ENCODE measurements around the gene SLC39A12. TPM values are rescaled to one million over a fixed set of nuclear protein-coding genes. Genes with fewer than 3 reads are reported as not detected.

SLC39A12 gene
- polyA plus RNA-seq (2012; rRNA removed), result not detected in 2 replicates
- polyA plus RNA-seq (2012; cell fraction: cytosol; rRNA removed), result not detected in 2 replicates
- polyA plus RNA-seq (2012; cell fraction: nucleus; rRNA removed), result 0.02 TPM in 1 of 2 replicates, not detected in the other

DNA sequence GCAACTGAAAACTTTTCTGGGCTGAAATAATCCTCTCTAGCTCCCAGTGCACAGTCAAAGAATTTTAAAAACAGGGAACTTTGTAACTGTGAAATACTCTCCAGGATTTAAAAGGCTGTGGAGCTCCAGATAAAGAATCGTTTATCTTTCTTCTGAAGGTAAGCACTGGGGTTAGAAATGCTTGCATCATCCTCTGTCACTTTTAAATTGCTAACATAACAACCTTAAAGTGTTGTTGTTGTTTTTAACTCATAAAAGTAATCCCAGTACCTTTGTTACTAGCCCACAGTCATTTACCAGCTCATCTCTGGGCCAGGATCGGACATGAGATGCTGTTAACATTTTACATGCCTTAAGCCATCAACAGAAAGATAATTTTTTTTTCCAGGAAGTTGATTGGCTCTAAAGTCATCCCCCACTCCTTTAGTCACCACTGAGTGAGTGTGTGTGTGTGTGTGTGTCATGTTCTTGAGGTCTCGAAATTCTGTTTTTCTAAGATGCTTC is at the start of gene SLC39A12:
TSS of gene SLC39A12 (plus strand) at position 51 of the 504 bp plus-strand sequence. CDS start 1,359 bp downstream, outside the sequence.
- no peak within 1 kb of the TSS for H3K4me2 ChIP-seq
- H2AFZ ChIP-seq (ENCODE audit: low read depth), result no peak within 1 kb of the TSS
- no peaks in the 10 kb centered on the region for H4K20me1 ChIP-seq (ENCODE audit: insufficient read depth)
- no peaks in the 10 kb centered on the region for H3K27me3 ChIP-seq (ENCODE audit: insufficient read depth)
- no peaks in the 10 kb centered on the region for H3K9me2 ChIP-seq
- H3K9me3 ChIP-seq, result no peaks in the 10 kb centered on the region
- H3K27ac ChIP-seq (ENCODE audit: low read depth in 2 of 2, low read length in 1 of 2), result no peak within 1 kb of the TSS
- 28% methylated on average over 3 of the region's 3 CpGs for WGBS (ENCODE audit: low lambda C conversion rate)
- no peak within 1 kb of the TSS for H3K4me3 ChIP-seq (ENCODE audit: low read depth in 2 of 2, low read length in 1 of 2)
- POLR2A ChIA-PET, result no interaction called here
- no peak for TF ChIP-seq POLR2AphosphoS5 (IDR thresholded peaks at IDR 0.05; ENCODE audit: low read depth, low read length)
- TF ChIP-seq NRF1 (IDR thresholded peaks at IDR 0.05; ENCODE audit: low read depth, low read length), result no peak
- no peak for TF ChIP-seq CHD2 (IDR thresholded peaks at IDR 0.05; ENCODE audit: low read length, partially characterized antibody)
- TF ChIP-seq, protein P1, sequence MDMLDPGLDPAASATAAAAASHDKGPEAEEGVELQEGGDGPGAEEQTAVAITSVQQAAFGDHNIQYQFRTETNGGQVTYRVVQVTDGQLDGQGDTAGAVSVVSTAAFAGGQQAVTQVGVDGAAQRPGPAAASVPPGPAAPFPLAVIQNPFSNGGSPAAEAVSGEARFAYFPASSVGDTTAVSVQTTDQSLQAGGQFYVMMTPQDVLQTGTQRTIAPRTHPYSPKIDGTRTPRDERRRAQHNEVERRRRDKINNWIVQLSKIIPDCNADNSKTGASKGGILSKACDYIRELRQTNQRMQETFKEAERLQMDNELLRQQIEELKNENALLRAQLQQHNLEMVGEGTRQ (IDR thresholded peaks at IDR 0.05; ENCODE audit: borderline replicate concordance, low read depth, low read length), result no peak
- TF ChIP-seq EP300 (IDR thresholded peaks at IDR 0.05; ENCODE audit: borderline replicate concordance in 1 of 2, low read depth in 1 of 2, low read length in 1 of 2), result no peak
- TF ChIP-seq, protein P2, sequence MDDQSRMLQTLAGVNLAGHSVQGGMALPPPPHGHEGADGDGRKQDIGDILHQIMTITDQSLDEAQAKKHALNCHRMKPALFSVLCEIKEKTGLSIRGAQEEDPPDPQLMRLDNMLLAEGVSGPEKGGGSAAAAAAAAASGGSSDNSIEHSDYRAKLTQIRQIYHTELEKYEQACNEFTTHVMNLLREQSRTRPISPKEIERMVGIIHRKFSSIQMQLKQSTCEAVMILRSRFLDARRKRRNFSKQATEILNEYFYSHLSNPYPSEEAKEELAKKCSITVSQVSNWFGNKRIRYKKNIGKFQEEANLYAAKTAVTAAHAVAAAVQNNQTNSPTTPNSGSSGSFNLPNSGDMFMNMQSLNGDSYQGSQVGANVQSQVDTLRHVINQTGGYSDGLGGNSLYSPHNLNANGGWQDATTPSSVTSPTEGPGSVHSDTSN (IDR thresholded peaks at IDR 0.05), result no peak
- TF ChIP-seq RXRA (IDR thresholded peaks at IDR 0.05; ENCODE audit: borderline replicate concordance, low read depth), result no peak
- TF ChIP-seq, protein P3, sequence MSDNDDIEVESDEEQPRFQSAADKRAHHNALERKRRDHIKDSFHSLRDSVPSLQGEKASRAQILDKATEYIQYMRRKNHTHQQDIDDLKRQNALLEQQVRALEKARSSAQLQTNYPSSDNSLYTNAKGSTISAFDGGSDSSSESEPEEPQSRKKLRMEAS (IDR thresholded peaks at IDR 0.05; ENCODE audit: low read depth), result no peak
- no peak for TF ChIP-seq SIN3A (IDR thresholded peaks at IDR 0.05; ENCODE audit: borderline replicate concordance, low read depth, low read length)
- TF ChIP-seq FOSL2 (IDR thresholded peaks at IDR 0.05; ENCODE audit: borderline replicate concordance, low read depth), result no peak
- no peak for TF ChIP-seq MXI1 (IDR thresholded peaks at IDR 0.05; ENCODE audit: low read depth, low read length)
- TF ChIP-seq, protein P4, sequence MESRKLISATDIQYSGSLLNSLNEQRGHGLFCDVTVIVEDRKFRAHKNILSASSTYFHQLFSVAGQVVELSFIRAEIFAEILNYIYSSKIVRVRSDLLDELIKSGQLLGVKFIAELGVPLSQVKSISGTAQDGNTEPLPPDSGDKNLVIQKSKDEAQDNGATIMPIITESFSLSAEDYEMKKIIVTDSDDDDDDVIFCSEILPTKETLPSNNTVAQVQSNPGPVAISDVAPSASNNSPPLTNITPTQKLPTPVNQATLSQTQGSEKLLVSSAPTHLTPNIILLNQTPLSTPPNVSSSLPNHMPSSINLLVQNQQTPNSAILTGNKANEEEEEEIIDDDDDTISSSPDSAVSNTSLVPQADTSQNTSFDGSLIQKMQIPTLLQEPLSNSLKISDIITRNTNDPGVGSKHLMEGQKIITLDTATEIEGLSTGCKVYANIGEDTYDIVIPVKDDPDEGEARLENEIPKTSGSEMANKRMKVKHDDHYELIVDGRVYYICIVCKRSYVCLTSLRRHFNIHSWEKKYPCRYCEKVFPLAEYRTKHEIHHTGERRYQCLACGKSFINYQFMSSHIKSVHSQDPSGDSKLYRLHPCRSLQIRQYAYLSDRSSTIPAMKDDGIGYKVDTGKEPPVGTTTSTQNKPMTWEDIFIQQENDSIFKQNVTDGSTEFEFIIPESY (IDR thresholded peaks at IDR 0.05; ENCODE audit: borderline replicate concordance, low read depth), result no peak
- TF ChIP-seq, protein P5, sequence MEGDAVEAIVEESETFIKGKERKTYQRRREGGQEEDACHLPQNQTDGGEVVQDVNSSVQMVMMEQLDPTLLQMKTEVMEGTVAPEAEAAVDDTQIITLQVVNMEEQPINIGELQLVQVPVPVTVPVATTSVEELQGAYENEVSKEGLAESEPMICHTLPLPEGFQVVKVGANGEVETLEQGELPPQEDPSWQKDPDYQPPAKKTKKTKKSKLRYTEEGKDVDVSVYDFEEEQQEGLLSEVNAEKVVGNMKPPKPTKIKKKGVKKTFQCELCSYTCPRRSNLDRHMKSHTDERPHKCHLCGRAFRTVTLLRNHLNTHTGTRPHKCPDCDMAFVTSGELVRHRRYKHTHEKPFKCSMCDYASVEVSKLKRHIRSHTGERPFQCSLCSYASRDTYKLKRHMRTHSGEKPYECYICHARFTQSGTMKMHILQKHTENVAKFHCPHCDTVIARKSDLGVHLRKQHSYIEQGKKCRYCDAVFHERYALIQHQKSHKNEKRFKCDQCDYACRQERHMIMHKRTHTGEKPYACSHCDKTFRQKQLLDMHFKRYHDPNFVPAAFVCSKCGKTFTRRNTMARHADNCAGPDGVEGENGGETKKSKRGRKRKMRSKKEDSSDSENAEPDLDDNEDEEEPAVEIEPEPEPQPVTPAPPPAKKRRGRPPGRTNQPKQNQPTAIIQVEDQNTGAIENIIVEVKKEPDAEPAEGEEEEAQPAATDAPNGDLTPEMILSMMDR (IDR thresholded peaks at IDR 0.05), result no peak
- H3K4me1 ChIP-seq (ENCODE audit: control insufficient read depth in 1 of 2, insufficient read depth in 2 of 2, low read depth in 1 of 2, low read length in 1 of 2), result no peaks in the 10 kb centered on the region
- H3K79me2 ChIP-seq (ENCODE audit: insufficient read depth), result no peaks in the 10 kb centered on the region
- no peaks in the 10 kb centered on the region for H3K36me3 ChIP-seq (replicated peaks in 1 of 2; ENCODE audit: control insufficient read depth in 1 of 2, insufficient read depth in 2 of 2, low read length in 1 of 2)
- no peaks in the 10 kb centered on the region for H3F3A ChIP-seq (replicated peaks; ENCODE audit: insufficient read depth)
- CTCF ChIA-PET, result no interaction called here
- no peak for DNase-seq
- H3K9ac ChIP-seq, result no peak within 1 kb of the TSS

Measured in SK-N-SH (cell line).